Fibroblast of mammary gland (primary cell): Measurements from ENCODE around the gene DNAAF5.
A peak's percentile ranks its signal among the peaks of the same experiment; 100 is the strongest.

Experiments used
- DNase-seq: peaks from one replicate; pipeline ENCODE4 v3.0.0-alpha.2; 2010; ENCODE audit warnings: low read depth
- H3K4me3 ChIP-seq: 2 replicates; pipeline ENCODE4 v1.5.1; 2011; ENCODE audit warnings: low read depth, mild to moderate bottlenecking, low read length, moderate library complexity; ENCODE audit not compliant: control insufficient read depth
- TF ChIP-seq, protein P1 (sequence below): conservative IDR thresholded peaks from 2 replicates; pipeline ENCODE4 v1.5.1; 2011; ENCODE audit warnings: low read depth, low read length, inconsistent platforms; ENCODE audit not compliant: control insufficient read depth, insufficient read depth

DNAAF5 gene

DNA sequence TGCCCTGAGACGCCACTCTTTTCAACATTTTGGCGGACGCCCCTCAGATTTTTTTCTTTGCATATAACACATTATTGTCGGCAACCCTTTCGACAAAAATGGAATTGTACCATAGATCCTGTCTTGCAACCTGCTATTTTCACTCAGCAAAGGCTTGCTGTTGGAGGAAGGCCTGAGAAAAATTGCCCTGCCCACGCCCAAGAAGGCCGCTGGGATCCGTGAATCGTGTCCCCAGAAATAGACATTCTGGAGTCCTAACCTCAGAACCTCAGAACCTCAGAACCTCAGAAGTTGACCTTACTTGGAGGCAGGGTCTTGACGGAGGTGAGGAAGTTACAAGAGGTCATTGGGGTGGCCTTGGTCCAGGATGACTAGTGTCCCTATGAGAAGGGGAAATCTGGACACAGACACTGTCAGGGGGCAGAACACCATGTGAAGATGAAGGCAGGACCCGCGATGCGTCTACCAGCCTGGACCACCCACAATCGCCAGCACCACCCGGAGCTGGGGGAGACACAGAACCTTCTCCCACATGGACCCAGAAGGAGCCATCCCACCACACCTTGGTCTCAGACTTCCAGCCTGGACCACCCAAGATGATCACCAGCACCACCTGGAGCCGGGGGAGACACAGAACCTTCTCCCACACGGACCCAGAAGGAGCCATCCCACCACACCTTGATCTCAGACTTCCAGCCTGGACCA, 19.1 kb upstream of the DNAAF5 start:
- no peak overlapping the region for H3K4me3 ChIP-seq
- no peak for DNase-seq
- TF ChIP-seq, protein P1, sequence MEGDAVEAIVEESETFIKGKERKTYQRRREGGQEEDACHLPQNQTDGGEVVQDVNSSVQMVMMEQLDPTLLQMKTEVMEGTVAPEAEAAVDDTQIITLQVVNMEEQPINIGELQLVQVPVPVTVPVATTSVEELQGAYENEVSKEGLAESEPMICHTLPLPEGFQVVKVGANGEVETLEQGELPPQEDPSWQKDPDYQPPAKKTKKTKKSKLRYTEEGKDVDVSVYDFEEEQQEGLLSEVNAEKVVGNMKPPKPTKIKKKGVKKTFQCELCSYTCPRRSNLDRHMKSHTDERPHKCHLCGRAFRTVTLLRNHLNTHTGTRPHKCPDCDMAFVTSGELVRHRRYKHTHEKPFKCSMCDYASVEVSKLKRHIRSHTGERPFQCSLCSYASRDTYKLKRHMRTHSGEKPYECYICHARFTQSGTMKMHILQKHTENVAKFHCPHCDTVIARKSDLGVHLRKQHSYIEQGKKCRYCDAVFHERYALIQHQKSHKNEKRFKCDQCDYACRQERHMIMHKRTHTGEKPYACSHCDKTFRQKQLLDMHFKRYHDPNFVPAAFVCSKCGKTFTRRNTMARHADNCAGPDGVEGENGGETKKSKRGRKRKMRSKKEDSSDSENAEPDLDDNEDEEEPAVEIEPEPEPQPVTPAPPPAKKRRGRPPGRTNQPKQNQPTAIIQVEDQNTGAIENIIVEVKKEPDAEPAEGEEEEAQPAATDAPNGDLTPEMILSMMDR = no peak

- no peak for DNase-seq
- TF ChIP-seq, protein P1 = no peak
Observed at GRCh38 chr7:710161-710560, 16.3 kb upstream of the DNAAF5 start.

GRCh38 chr7:711093-711921, 15.2 kb upstream of the DNAAF5 start:
- no peak for DNase-seq
- H3K4me3 ChIP-seq = peak overlapping the region; percentile 21
- TF ChIP-seq, protein P1 = no peak

More at GRCh38 chr7:710161-710560, 16.3 kb upstream of the DNAAF5 start:
- no peak overlapping the region for H3K4me3 ChIP-seq

GRCh38 chr7:711922-712380, 14.5 kb upstream of the DNAAF5 start:
- DNase-seq = no peak
- peak overlapping the region; percentile 21 for H3K4me3 ChIP-seq
- TF ChIP-seq, protein P1 = no peak

DNA sequence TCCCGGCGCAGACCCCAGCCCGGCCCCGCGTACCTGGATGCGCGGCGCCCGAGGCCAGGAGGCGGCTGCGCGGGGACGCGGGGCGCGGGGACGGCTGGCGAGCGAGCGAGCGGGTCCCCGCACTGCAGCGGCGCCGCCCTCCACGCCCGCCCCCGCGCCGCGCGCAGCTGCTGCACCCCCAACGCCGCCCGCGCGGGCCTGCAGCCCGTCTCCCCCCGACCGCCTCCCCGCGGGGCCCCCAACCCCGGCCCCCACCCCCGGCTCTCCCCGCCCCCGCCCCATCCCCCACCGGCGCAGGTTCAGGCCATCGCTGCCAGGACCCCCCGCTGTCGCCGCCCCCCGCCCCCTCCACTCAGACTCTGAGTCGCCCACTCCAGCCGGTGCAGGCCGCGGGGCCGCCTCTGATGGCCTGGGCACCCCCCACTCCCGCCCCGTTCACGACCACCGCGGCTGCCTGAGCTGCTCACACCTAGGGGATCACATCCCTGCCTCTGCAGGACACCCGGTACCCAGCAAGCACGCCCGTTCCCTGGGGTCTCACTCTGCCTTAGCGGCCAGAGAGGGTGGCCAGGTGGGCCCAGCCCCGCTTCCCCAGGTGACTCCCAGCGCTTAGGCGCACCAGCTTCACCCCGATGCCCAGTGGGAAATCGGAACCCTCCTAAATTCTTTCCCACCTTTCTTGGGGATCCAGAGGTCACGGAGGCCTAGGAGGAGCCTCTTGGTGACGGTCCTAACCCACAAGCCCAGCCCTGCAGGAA, 13.9 kb upstream of the DNAAF5 start:
- H3K4me3 ChIP-seq = no peak overlapping the region
- DNase-seq = no peak
- TF ChIP-seq, protein P1 = no peak

- TF ChIP-seq, protein P1 = no peak
- no peak for DNase-seq
- H3K4me3 ChIP-seq = no peak overlapping the region
Observed at GRCh38 chr7:713139-713457, 13.4 kb upstream of the DNAAF5 start.
